Measurements from ENCODE around the gene ELMO1.
"Not testable (repeated sequence)": the region's sequence is repeated elsewhere in the genome, so short reads cannot be mapped to it uniquely, and the experiment has no call there.

ELMO1 gene

GRCh38 chr7:37149051-37149772 lies 299.5 kb downstream of the ELMO1 start:
- FAIRE-seq (peak; percentile 65), DNase-seq (ENCODE audit: insufficient read length) (no peak)
- TF ChIP-seq POLR2AphosphoS5 (IDR thresholded peaks at IDR 0.05; ENCODE audit: low read depth, low read length) (no peak), POLR2A (IDR thresholded peaks at IDR 0.05; ENCODE audit: low read depth, low read length) (no peak), TAF1 (IDR thresholded peaks at IDR 0.05; ENCODE audit: borderline replicate concordance, low read depth, low read length) (no peak)

- no peak for FAIRE-seq
- TF ChIP-seq POLR2AphosphoS5 (IDR thresholded peaks at IDR 0.05; ENCODE audit: low read depth, low read length) (no peak), TAF1 (IDR thresholded peaks at IDR 0.05; ENCODE audit: borderline replicate concordance, low read depth, low read length) (no peak), POLR2A (IDR thresholded peaks at IDR 0.05; ENCODE audit: low read depth, low read length) (no peak)
- no peak for DNase-seq (ENCODE audit: insufficient read length)
These were observed 303.0 kb downstream of the ELMO1 start for GRCh38 chr7:37145682-37146081.

- FAIRE-seq = no peak
- DNase-seq (ENCODE audit: insufficient read length) = no peak
- TF ChIP-seq POLR2AphosphoS5 (IDR thresholded peaks at IDR 0.05; ENCODE audit: low read depth, low read length) (no peak), POLR2A (IDR thresholded peaks at IDR 0.05; ENCODE audit: low read depth, low read length) (no peak), TAF1 (IDR thresholded peaks at IDR 0.05; ENCODE audit: borderline replicate concordance, low read depth, low read length) (no peak)
These were observed 304.2 kb downstream of the ELMO1 start for GRCh38 chr7:37144423-37144822.

- TF ChIP-seq TAF1 (IDR thresholded peaks at IDR 0.05; ENCODE audit: borderline replicate concordance, low read depth, low read length) = no peak
- no peak for TF ChIP-seq POLR2AphosphoS5 (IDR thresholded peaks at IDR 0.05; ENCODE audit: low read depth, low read length)
- no peak for TF ChIP-seq POLR2A (IDR thresholded peaks at IDR 0.05; ENCODE audit: low read depth, low read length)
- no peak for FAIRE-seq
- no peak for DNase-seq (ENCODE audit: insufficient read length)
These were observed 305.7 kb downstream of the ELMO1 start for GRCh38 chr7:37142958-37143357.

GRCh38 chr7:37141742-37142141 lies 306.9 kb downstream of the ELMO1 start:
- FAIRE-seq (no peak), DNase-seq (ENCODE audit: insufficient read length) (no peak)
- no peak for TF ChIP-seq POLR2A (IDR thresholded peaks at IDR 0.05; ENCODE audit: low read depth, low read length)
- TF ChIP-seq TAF1 (IDR thresholded peaks at IDR 0.05; ENCODE audit: borderline replicate concordance, low read depth, low read length) = no peak
- no peak for TF ChIP-seq POLR2AphosphoS5 (IDR thresholded peaks at IDR 0.05; ENCODE audit: low read depth, low read length)

- not testable (repeated sequence) for DNase-seq (ENCODE audit: insufficient read length); FAIRE-seq
These were observed 314.8 kb downstream of the ELMO1 start for GRCh38 chr7:37133902-37134301.

GRCh38 chr7:37131855-37132254 lies 316.8 kb downstream of the ELMO1 start:
- no peak for TF ChIP-seq TAF1 (IDR thresholded peaks at IDR 0.05; ENCODE audit: borderline replicate concordance, low read depth, low read length)
- TF ChIP-seq POLR2AphosphoS5 (IDR thresholded peaks at IDR 0.05; ENCODE audit: low read depth, low read length) = no peak
- TF ChIP-seq POLR2A (IDR thresholded peaks at IDR 0.05; ENCODE audit: low read depth, low read length) = no peak
- DNase-seq (ENCODE audit: insufficient read length) (no peak), FAIRE-seq (no peak)

- DNase-seq (ENCODE audit: insufficient read length) (no peak), FAIRE-seq (no peak)
- TF ChIP-seq POLR2AphosphoS5 (IDR thresholded peaks at IDR 0.05; ENCODE audit: low read depth, low read length) (no peak), POLR2A (IDR thresholded peaks at IDR 0.05; ENCODE audit: low read depth, low read length) (no peak), TAF1 (IDR thresholded peaks at IDR 0.05; ENCODE audit: borderline replicate concordance, low read depth, low read length) (no peak)
These were observed 319.6 kb downstream of the ELMO1 start for GRCh38 chr7:37129035-37129425.

GRCh38 chr7:37128327-37129034 lies 320.2 kb downstream of the ELMO1 start:
- DNase-seq (ENCODE audit: insufficient read length) = no peak
- TF ChIP-seq TAF1 (IDR thresholded peaks at IDR 0.05; ENCODE audit: borderline replicate concordance, low read depth, low read length) = no peak
- no peak for TF ChIP-seq POLR2AphosphoS5 (IDR thresholded peaks at IDR 0.05; ENCODE audit: low read depth, low read length)
- no peak for TF ChIP-seq POLR2A (IDR thresholded peaks at IDR 0.05; ENCODE audit: low read depth, low read length)

GRCh38 chr7:37119296-37119860 lies 329.3 kb downstream of the ELMO1 start:
- DNase-seq (ENCODE audit: insufficient read length) = no peak
- TF ChIP-seq POLR2AphosphoS5 (IDR thresholded peaks at IDR 0.05; ENCODE audit: low read depth, low read length) (no peak), POLR2A (IDR thresholded peaks at IDR 0.05; ENCODE audit: low read depth, low read length) (no peak), TAF1 (IDR thresholded peaks at IDR 0.05; ENCODE audit: borderline replicate concordance, low read depth, low read length) (no peak)
- no peak for FAIRE-seq

More at GRCh38 chr7:37128327-37129034, 320.2 kb downstream of the ELMO1 start:
- FAIRE-seq = no peak

- FAIRE-seq (no peak), DNase-seq (ENCODE audit: insufficient read length) (no peak)
- TF ChIP-seq POLR2AphosphoS5 (IDR thresholded peaks at IDR 0.05; ENCODE audit: low read depth, low read length) (no peak), TAF1 (IDR thresholded peaks at IDR 0.05; ENCODE audit: borderline replicate concordance, low read depth, low read length) (no peak), POLR2A (IDR thresholded peaks at IDR 0.05; ENCODE audit: low read depth, low read length) (no peak)
These were observed 330.7 kb downstream of the ELMO1 start for GRCh38 chr7:37118004-37118403.

- FAIRE-seq = no peak
- no peak for TF ChIP-seq POLR2AphosphoS5 (IDR thresholded peaks at IDR 0.05; ENCODE audit: low read depth, low read length)
- no peak for TF ChIP-seq TAF1 (IDR thresholded peaks at IDR 0.05; ENCODE audit: borderline replicate concordance, low read depth, low read length)
- no peak for TF ChIP-seq POLR2A (IDR thresholded peaks at IDR 0.05; ENCODE audit: low read depth, low read length)
- no peak for DNase-seq (ENCODE audit: insufficient read length)
These were observed 331.4 kb downstream of the ELMO1 start for GRCh38 chr7:37117292-37117691.

Measured in GM12892 (cell line).